RWPE2 (cell line): ENCODE measurements around the gene UBE2L3.
"Not testable (repeated sequence)": the region's sequence is repeated elsewhere in the genome, so short reads cannot be mapped to it uniquely, and the experiment has no call there.

Experiments used
- ATAC-seq: fragments of 200-7000 bp; cut with Tn5 transposase; 3 replicates; pipeline ENCODE4 v1.9.1; 2021; ENCODE audit warnings: low read depth
- DNase-seq: peaks from one replicate; pipeline ENCODE4 v3.0.0-alpha.2; 2020; ENCODE audit warnings: low spot score
- H3K27ac ChIP-seq: fragments of 450-650 bp; 2 replicates; pipeline ENCODE4 v1.5.1; 2017; ENCODE audit warnings: mild to moderate bottlenecking; ENCODE audit not compliant: poor library complexity, severe bottlenecking
- H3K27me3 ChIP-seq: fragments of 250-450 bp; sonication (Bioruptor Pico); 2 replicates; pipeline ENCODE4 v1.5.1; 2021; ENCODE audit warnings: mild to moderate bottlenecking, moderate library complexity; ENCODE audit not compliant: insufficient read depth, poor library complexity, severe bottlenecking
- H3K36me3 ChIP-seq: fragments of 250-450 bp; sonication (Bioruptor Pico); 2 replicates; pipeline ENCODE4 v1.5.1; 2020; ENCODE audit warnings: low read depth, mild to moderate bottlenecking, moderate library complexity
- H3K4me1 ChIP-seq: fragments of 250-450 bp; sonication (Bioruptor Pico); 2 replicates; pipeline ENCODE4 v1.5.1; 2021; ENCODE audit warnings: mild to moderate bottlenecking, moderate library complexity; ENCODE audit not compliant: insufficient read depth, poor library complexity, severe bottlenecking
- H3K4me3 ChIP-seq: fragments of 250-450 bp; sonication (Bioruptor Pico); 2 replicates; pipeline ENCODE4 v1.5.1; 2021; ENCODE audit warnings: mild to moderate bottlenecking, moderate library complexity; ENCODE audit not compliant: severe bottlenecking
- H3K9me3 ChIP-seq: fragments of 250-450 bp; sonication (Bioruptor Pico); 2 replicates; pipeline ENCODE4 v1.5.1; 2021; ENCODE audit warnings: mild to moderate bottlenecking, moderate library complexity; ENCODE audit not compliant: severe bottlenecking
- CTCF ChIP-seq: fragments of 450-650 bp; IDR thresholded peaks from one replicate; pipeline ENCODE4 v1.5.1; 2017; ENCODE audit warnings: mild to moderate bottlenecking, moderate library complexity; ENCODE audit not compliant: poor library complexity, severe bottlenecking

Gene UBE2L3

GRCh38 chr22:21613553-21614233 is 46.2 kb downstream of the UBE2L3 start:
- Histone ChIP-seq H3K36me3 (peaks cover 59% of the 10 kb centered on the region), H3K27ac (no peak overlapping the region), H3K4me3 (no peak overlapping the region), H3K4me1 (no peaks in the 10 kb centered on the region), H3K27me3 (no peaks in the 10 kb centered on the region), H3K9me3 (no peaks in the 10 kb centered on the region)
- TF ChIP-seq CTCF = no peak
- ATAC-seq (no peak), DNase-seq (no peak)

DNA sequence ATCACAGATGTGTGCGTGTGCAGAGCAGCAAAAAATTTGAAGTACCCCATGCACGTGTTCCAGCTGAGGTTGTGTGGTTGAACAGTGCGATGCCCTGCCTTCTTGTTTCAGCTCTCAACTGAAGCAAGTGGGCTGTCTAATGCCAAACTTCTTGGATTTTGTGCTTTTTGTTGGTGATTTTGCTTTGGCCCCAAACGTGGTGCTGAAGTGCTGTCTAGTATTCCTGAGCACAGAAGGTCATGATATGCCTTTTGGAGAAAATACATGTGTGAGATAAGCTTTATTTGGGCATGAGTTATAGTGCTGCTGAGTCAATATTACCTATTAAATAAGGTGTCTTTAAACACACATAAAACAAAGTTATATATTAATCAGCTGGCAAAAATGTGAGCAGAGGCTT is 48.2 kb downstream of the UBE2L3 start:
- Histone ChIP-seq H3K9me3 (peaks cover 2% of the 10 kb centered on the region), H3K36me3 (peaks cover 44% of the 10 kb centered on the region), H3K4me1 (no peaks in the 10 kb centered on the region), H3K4me3 (no peak overlapping the region), H3K27me3 (no peaks in the 10 kb centered on the region), H3K27ac (no peak overlapping the region)
- no peak for TF ChIP-seq CTCF
- DNase-seq (no peak), ATAC-seq (no peak)

DNA sequence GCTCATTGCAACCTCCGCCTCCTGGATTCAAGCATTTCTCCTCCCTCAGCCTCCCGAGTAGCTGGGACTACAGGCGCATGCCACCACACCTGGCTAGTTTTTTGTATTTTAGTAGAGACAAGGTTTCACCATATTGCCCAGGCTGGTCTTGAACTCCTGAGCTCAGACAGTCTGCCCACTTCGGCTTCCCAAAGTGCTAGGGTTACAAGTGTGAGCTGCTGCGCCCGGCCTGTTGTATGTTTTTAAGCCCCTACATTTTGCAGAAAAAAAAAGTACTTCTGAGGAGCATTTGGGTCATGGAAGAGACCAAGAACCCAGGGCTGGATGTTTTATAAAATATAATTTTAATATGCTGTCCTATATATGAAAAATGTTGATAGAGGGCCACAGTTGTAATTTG is 49.8 kb downstream of the UBE2L3 start:
- not testable (repeated sequence) for H3K27me3 ChIP-seq, H3K27ac ChIP-seq, H3K4me3 ChIP-seq, H3K9me3 ChIP-seq, ATAC-seq, H3K4me1 ChIP-seq, DNase-seq
- peaks cover 36% of the 10 kb centered on the region for H3K36me3 ChIP-seq

GRCh38 chr22:21621025-21621424 is 53.5 kb downstream of the UBE2L3 start:
- Histone ChIP-seq H3K4me1 (no peaks in the 10 kb centered on the region), H3K27ac (no peak overlapping the region), H3K4me3 (no peak overlapping the region), H3K36me3 (peaks cover 21% of the 10 kb centered on the region), H3K27me3 (no peaks in the 10 kb centered on the region), H3K9me3 (peaks cover 5% of the 10 kb centered on the region)
- no peak for ATAC-seq
- TF ChIP-seq CTCF = no peak
- DNase-seq = no peak

DNA sequence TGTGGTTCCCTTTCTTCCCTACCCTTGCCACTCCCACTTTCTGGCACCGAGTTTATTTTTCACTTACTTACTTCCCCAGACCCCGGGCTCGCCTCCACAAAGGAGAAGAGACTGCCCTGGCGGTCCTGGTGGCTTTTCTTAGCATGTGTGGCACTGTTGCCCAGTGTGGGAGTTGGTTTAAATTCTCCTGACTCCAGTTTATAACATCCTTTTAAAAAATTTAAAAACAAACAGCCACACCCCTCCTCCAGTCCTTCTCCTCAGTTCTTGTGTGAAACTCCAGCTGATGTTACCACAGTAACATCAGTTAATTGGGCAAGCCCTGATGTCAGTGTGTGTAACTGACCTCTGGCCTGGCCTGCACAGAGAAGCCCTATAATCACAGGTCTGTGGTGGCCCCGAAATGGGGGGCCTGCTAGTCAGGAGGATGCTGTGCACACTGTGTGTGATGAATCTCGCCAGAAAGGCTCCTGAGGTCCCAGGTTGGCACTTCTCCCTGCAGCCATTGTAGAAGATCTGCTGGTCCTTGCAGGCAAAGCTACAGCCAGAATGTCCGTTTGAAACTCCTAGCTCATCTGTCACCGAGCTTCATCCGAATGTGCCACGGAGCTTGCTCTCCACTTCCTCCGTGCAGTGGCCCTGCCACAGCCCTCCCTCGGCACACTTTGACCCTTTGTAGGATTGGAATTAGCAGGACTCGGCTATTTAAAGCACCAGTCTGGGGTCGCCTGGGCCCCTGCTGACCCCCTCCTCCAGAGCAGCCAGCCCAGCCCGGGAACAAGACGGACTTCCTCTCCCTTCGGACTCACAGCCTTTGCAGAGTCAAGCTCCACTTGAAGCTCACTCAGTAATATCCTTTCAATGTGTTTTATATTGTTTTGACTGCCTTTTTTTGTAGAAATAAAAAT is 54.8 kb downstream of the UBE2L3 start:
- no peak for TF ChIP-seq CTCF
- DNase-seq (no peak), ATAC-seq (no peak)
- Histone ChIP-seq H3K9me3 (peaks cover 5% of the 10 kb centered on the region), H3K27me3 (no peaks in the 10 kb centered on the region), H3K4me3 (no peak overlapping the region), H3K36me3 (peaks cover 22% of the 10 kb centered on the region), H3K27ac (no peak overlapping the region), H3K4me1 (no peaks in the 10 kb centered on the region)
